SU-DHL-6 (cell line): ENCODE data around the gene TSHZ2.

ENCODE experiments used
- CTCF ChIP-seq: fragments of 200-600 bp; sonication (generic); IDR thresholded peaks from one replicate; pipeline ENCODE4 v1.5.1; 2017; ENCODE audit warnings: antibody characterized with exemption, mild to moderate bottlenecking, low read length, moderate library complexity; ENCODE audit not compliant: insufficient read depth, poor library complexity, severe bottlenecking
- EZH2phosphoT487 ChIP-seq: fragments of 200-600 bp; sonication (generic), shearing (Covaris generic); conservative IDR thresholded peaks from 2 replicates; pipeline ENCODE4 v1.6.1; 2018; ENCODE audit warnings: mild to moderate bottlenecking, antibody characterized with exemption, low read length, moderate library complexity, mixed read lengths

GRCh38 chr20:53149890-53150205, 177.7 kb downstream of the TSHZ2 start:
- TF ChIP-seq EZH2phosphoT487 (no peak), CTCF (no peak)
